Skeletal muscle cell (primary cell): ENCODE measurements around the gene GRIK1.

ENCODE experiments used
- DNase-seq: peaks from one replicate; pipeline ENCODE4 v3.0.0-alpha.2; 2010; ENCODE audit warnings: low read depth
- H3K4me3 ChIP-seq: 2 replicates; pipeline ENCODE4 v1.5.1; 2011; ENCODE audit warnings: low read depth, mild to moderate bottlenecking, control low read depth, low read length, moderate library complexity

The GRIK1 gene

GRCh38 chr21:29800056-29800455 lies 139.7 kb downstream of the GRIK1 start:
- DNase-seq = no peak
- H3K4me3 ChIP-seq = no peak overlapping the region

- no peak overlapping the region for H3K4me3 ChIP-seq
- no peak for DNase-seq
These were observed 141.0 kb downstream of the GRIK1 start for GRCh38 chr21:29798840-29799239.

GRCh38 chr21:29797155-29797554 lies 142.6 kb downstream of the GRIK1 start:
- H3K4me3 ChIP-seq = no peak overlapping the region
- no peak for DNase-seq

GRCh38 chr21:29793712-29794111 lies 146.1 kb downstream of the GRIK1 start:
- H3K4me3 ChIP-seq = no peak overlapping the region
- DNase-seq = no peak

- no peak for DNase-seq
- H3K4me3 ChIP-seq = no peak overlapping the region
These were observed 150.4 kb downstream of the GRIK1 start for GRCh38 chr21:29789393-29789792.

GRCh38 chr21:29788752-29789151 lies 151.0 kb downstream of the GRIK1 start:
- no peak overlapping the region for H3K4me3 ChIP-seq
- DNase-seq = no peak

- no peak for DNase-seq
These were observed 152.4 kb downstream of the GRIK1 start for GRCh38 chr21:29787361-29787909.

GRCh38 chr21:29786496-29787360 lies 153.1 kb downstream of the GRIK1 start:
- DNase-seq = no peak
- no peak overlapping the region for H3K4me3 ChIP-seq

More at GRCh38 chr21:29787361-29787909, 152.4 kb downstream of the GRIK1 start:
- H3K4me3 ChIP-seq = no peak overlapping the region

- DNase-seq = no peak
These were observed 162.6 kb downstream of the GRIK1 start for GRCh38 chr21:29777160-29777559.

GRCh38 chr21:29775462-29775861 lies 164.3 kb downstream of the GRIK1 start:
- H3K4me3 ChIP-seq = no peak overlapping the region

More at GRCh38 chr21:29777160-29777559, 162.6 kb downstream of the GRIK1 start:
- H3K4me3 ChIP-seq = no peak overlapping the region

GRCh38 chr21:29771491-29772066 lies 168.2 kb downstream of the GRIK1 start:
- DNase-seq = no peak
- H3K4me3 ChIP-seq = no peak overlapping the region

More at GRCh38 chr21:29775462-29775861, 164.3 kb downstream of the GRIK1 start:
- DNase-seq = no peak

- H3K4me3 ChIP-seq = no peak overlapping the region
- no peak for DNase-seq
These were observed 176.1 kb downstream of the GRIK1 start for GRCh38 chr21:29763674-29764073.

- DNase-seq = no peak
- no peak overlapping the region for H3K4me3 ChIP-seq
These were observed 177.2 kb downstream of the GRIK1 start for GRCh38 chr21:29762570-29763082.

GRCh38 chr21:29753216-29753615 lies 186.6 kb downstream of the GRIK1 start:
- no peak overlapping the region for H3K4me3 ChIP-seq
- peak; percentile 5 for DNase-seq

GRCh38 chr21:29751473-29752185 lies 188.2 kb downstream of the GRIK1 start:
- no peak for DNase-seq
- no peak overlapping the region for H3K4me3 ChIP-seq

GRCh38 chr21:29749957-29750356 lies 189.8 kb downstream of the GRIK1 start:
- no peak overlapping the region for H3K4me3 ChIP-seq
- DNase-seq = no peak

- DNase-seq = no peak
- no peak overlapping the region for H3K4me3 ChIP-seq
These were observed 190.6 kb downstream of the GRIK1 start for GRCh38 chr21:29749223-29749622.

- no peak overlapping the region for H3K4me3 ChIP-seq
- DNase-seq = no peak
These were observed 191.2 kb downstream of the GRIK1 start for GRCh38 chr21:29748391-29749167.

GRCh38 chr21:29741761-29742160 lies 198.0 kb downstream of the GRIK1 start:
- no peak overlapping the region for H3K4me3 ChIP-seq
- no peak for DNase-seq
